ENCODE results near the gene OXCT1. TPM values are rescaled to one million over a fixed set of nuclear protein-coding genes. Genes with fewer than 3 reads are reported as not detected.

The OXCT1 gene
- total and polyA plus RNA-seq, 9 of the 15 experiments (the other 6 are each of a cell fraction or from before 2014, with no cell fraction given) = 24.7 to 61.2 (median 41.9) TPM

DNA sequence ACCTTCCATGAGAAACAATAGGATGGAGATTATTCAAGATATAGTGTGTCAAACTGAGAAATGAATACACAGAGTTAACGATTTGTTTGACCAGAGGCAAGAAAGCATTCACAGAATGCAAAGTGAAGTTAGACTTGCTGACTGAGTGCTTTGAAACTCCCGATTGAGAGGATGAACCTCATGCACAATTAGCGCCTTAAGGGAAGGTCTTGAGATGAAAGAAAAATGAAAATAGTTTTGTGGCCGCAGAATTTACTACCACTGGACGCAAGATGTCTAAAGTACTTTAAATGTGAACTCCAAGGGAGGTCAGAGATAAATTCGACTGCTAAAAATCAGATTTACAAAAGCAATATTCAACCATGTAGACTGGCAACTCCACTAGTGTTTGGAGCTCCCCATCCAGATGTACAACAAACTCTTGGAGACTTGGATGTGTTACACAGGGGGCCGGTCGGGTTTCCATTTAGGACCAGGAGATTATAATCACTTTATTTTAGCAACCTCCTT, 33.2 kb upstream of the OXCT1 start (continued):
- TF ChIP-seq, protein P1, sequence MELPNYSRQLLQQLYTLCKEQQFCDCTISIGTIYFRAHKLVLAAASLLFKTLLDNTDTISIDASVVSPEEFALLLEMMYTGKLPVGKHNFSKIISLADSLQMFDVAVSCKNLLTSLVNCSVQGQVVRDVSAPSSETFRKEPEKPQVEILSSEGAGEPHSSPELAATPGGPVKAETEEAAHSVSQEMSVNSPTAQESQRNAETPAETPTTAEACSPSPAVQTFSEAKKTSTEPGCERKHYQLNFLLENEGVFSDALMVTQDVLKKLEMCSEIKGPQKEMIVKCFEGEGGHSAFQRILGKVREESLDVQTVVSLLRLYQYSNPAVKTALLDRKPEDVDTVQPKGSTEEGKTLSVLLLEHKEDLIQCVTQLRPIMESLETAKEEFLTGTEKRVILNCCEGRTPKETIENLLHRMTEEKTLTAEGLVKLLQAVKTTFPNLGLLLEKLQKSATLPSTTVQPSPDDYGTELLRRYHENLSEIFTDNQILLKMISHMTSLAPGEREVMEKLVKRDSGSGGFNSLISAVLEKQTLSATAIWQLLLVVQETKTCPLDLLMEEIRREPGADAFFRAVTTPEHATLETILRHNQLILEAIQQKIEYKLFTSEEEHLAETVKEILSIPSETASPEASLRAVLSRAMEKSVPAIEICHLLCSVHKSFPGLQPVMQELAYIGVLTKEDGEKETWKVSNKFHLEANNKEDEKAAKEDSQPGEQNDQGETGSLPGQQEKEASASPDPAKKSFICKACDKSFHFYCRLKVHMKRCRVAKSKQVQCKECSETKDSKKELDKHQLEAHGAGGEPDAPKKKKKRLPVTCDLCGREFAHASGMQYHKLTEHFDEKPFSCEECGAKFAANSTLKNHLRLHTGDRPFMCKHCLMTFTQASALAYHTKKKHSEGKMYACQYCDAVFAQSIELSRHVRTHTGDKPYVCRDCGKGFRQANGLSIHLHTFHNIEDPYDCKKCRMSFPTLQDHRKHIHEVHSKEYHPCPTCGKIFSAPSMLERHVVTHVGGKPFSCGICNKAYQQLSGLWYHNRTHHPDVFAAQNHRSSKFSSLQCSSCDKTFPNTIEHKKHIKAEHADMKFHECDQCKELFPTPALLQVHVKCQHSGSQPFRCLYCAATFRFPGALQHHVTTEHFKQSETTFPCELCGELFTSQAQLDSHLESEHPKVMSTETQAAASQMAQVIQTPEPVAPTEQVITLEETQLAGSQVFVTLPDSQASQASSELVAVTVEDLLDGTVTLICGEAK (IDR thresholded peaks at IDR 0.05) = no peak
- TF ChIP-seq, protein P1 (CRISPR knock-in tag; IDR thresholded peaks at IDR 0.05) = no peak
- no peak for TF ChIP-seq PTTG1 (tag; IDR thresholded peaks at IDR 0.05; ENCODE audit: low read depth)
- no peak for TF ChIP-seq ETV5 (CRISPR knock-in tag; IDR thresholded peaks at IDR 0.05; ENCODE audit: low read depth)
- no peak for TF ChIP-seq IFI16 (CRISPR knock-in tag; IDR thresholded peaks at IDR 0.05)
- TF ChIP-seq ZNF589 (CRISPR knock-in tag; IDR thresholded peaks at IDR 0.05; ENCODE audit: low read depth) = peak; percentile 14; the same call in 1 of the 2 replicates
- 0 out of 2 replicates have a peak, but pooled peaks have one; percentile 34 for TF ChIP-seq SMARCA4 (IDR thresholded peaks at IDR 0.05)
- TF ChIP-seq NCOA2 (IDR thresholded peaks at IDR 0.05; ENCODE audit: partially characterized antibody in 2 of 2) = no peak
- no peak for TF ChIP-seq MCM5 (IDR thresholded peaks at IDR 0.05; ENCODE audit: low read depth)
- TF ChIP-seq NR2F6 (CRISPR knock-in tag; IDR thresholded peaks at IDR 0.05) = 0 out of 2 replicates have a peak, but pooled peaks have one; percentile 24

Measured in K562 (cell line).